SK-N-MC (cell line): Measurements from ENCODE around the gene PCBP3.

Source experiments
- EZH2 ChIP-seq: fragments of 200-600 bp; sonication (generic); IDR thresholded peaks from one replicate; pipeline ENCODE4 v1.6.1; 2017; ENCODE audit warnings: antibody characterized with exemption
- POLR2AphosphoS5 ChIP-seq: IDR thresholded peaks from 2 replicates; pipeline ENCODE4 v1.6.1; 2012; ENCODE audit warnings: mild to moderate bottlenecking, low read depth, low read length, borderline replicate concordance

- no peak for TF ChIP-seq EZH2
- no peak for TF ChIP-seq POLR2AphosphoS5
Observed at GRCh38 chr21:45761704-45762103, 118.2 kb downstream of the PCBP3 start.
